ENCODE results near the gene LMOD3. TPM values are rescaled to one million over a fixed set of nuclear protein-coding genes. Genes with fewer than 3 reads are reported as not detected.

The LMOD3 gene
- total RNA-seq, 2 experiments from 2014 or later: not detected

DNA sequence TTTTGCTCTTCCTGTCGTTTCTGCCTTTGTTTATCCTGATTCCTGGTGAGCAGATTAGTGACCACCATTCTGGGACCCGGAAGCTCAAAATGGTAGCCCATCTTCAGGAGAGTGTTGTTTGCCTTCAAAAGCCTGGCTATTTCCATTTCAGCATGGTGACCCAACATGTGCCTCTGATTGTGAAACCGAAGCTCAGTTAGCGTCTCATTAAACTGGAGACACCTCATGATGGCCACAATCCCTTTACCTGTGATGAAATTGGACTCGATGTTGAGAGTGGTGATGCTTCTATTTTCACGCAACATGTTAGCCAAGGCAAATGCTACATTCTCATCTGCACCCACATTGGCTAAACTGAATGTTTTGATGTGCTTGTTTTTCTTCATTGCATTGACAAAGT is 3.3 kb downstream of the LMOD3 start:
- no peak for ATAC-seq (ENCODE audit: poor library complexity)
- Histone ChIP-seq H3K4me1 (ENCODE audit: insufficient read depth, low read length) (no peaks in the 10 kb centered on the region), H3K27ac (ENCODE audit: low read depth in 1 of 2, low read length in 2 of 2) (no peak overlapping the region), H3K36me3 (ENCODE audit: insufficient read depth, low read length) (no peaks in the 10 kb centered on the region), H3K27me3 (ENCODE audit: control insufficient read depth in 1 of 2, insufficient read depth in 2 of 2, low read length in 2 of 2) (no peaks in the 10 kb centered on the region), H3K4me3 (ENCODE audit: low read length) (no peak overlapping the region), H3K9me3 (ENCODE audit: control insufficient read depth in 1 of 2, insufficient read depth in 1 of 2, low read length in 2 of 2) (no peaks in the 10 kb centered on the region)
- DNase-seq: no peak
- Mint-ChIP-seq H3K27ac (no peak overlapping the region), H3K36me3 (ENCODE audit: low read depth) (no peaks in the 10 kb centered on the region), H3K4me3 (no peak overlapping the region), H3K9me3 (no peaks in the 10 kb centered on the region), H3K27me3 (no peaks in the 10 kb centered on the region), H3K4me1 (ENCODE audit: low read depth) (peaks cover 7% of the 10 kb centered on the region)
- intact Hi-C loops (cut with DNase I, micrococcal nuclease): no loop called here
- TF ChIP-seq, protein P1, sequence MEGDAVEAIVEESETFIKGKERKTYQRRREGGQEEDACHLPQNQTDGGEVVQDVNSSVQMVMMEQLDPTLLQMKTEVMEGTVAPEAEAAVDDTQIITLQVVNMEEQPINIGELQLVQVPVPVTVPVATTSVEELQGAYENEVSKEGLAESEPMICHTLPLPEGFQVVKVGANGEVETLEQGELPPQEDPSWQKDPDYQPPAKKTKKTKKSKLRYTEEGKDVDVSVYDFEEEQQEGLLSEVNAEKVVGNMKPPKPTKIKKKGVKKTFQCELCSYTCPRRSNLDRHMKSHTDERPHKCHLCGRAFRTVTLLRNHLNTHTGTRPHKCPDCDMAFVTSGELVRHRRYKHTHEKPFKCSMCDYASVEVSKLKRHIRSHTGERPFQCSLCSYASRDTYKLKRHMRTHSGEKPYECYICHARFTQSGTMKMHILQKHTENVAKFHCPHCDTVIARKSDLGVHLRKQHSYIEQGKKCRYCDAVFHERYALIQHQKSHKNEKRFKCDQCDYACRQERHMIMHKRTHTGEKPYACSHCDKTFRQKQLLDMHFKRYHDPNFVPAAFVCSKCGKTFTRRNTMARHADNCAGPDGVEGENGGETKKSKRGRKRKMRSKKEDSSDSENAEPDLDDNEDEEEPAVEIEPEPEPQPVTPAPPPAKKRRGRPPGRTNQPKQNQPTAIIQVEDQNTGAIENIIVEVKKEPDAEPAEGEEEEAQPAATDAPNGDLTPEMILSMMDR (IDR thresholded peaks at IDR 0.05): no peak
- ChIA-PET CTCF (interaction anchor here (1.4 to 2.7 kb wide), 3 partner anchors 13 to 187 kb away, joined by 5 to 12 read pairs (median 6); no protein-coding TSS in a partner anchor), POLR2A (interaction anchor here (1.1 kb wide), 1 partner anchor 13 kb away, joined by 5 read pairs; no protein-coding TSS in a partner anchor)

DNA sequence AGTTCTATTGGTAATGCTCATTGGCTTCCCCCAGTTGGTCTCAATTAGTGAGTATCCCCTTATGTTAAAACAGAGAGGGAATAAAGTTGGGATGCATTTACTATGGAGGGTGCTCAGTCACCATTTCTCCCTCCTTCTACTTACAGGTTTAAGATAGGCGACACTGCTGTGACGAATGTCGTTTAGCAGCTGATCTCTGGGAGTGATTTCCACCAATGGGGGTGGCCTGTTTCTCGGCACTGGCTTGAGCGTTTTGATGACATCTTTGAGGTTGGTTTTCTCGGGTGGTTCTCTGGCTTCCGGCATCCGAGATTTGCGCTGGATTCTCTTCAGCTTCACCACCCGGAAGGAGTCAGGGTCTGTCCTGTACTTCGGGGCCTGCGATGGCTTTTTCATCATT is 3.8 kb downstream of the LMOD3 start:
- Histone ChIP-seq H3K27ac (ENCODE audit: low read depth in 1 of 2, low read length in 2 of 2) (no peak overlapping the region), H3K4me3 (ENCODE audit: low read length) (no peak overlapping the region), H3K27me3 (ENCODE audit: control insufficient read depth in 1 of 2, insufficient read depth in 2 of 2, low read length in 2 of 2) (no peaks in the 10 kb centered on the region), H3K9me3 (ENCODE audit: control insufficient read depth in 1 of 2, insufficient read depth in 1 of 2, low read length in 2 of 2) (no peaks in the 10 kb centered on the region), H3K36me3 (ENCODE audit: insufficient read depth, low read length) (no peaks in the 10 kb centered on the region), H3K4me1 (ENCODE audit: insufficient read depth, low read length) (no peaks in the 10 kb centered on the region)
- Mint-ChIP-seq H3K27me3 (no peaks in the 10 kb centered on the region), H3K27ac (no peak overlapping the region), H3K36me3 (ENCODE audit: low read depth) (no peaks in the 10 kb centered on the region), H3K4me3 (no peak overlapping the region), H3K9me3 (no peaks in the 10 kb centered on the region), H3K4me1 (ENCODE audit: low read depth) (peaks cover 7% of the 10 kb centered on the region)
- ChIA-PET POLR2A (interaction anchor here (1.1 kb wide), 1 partner anchor 12 kb away, joined by 5 read pairs; no protein-coding TSS in a partner anchor), CTCF (interaction anchor here (2.7 kb wide), 1 partner anchor 12 kb away, joined by 12 read pairs; no protein-coding TSS in a partner anchor)
- no peak for DNase-seq
- TF ChIP-seq, protein P1 (IDR thresholded peaks at IDR 0.05): no peak
- intact Hi-C loops (cut with DNase I, micrococcal nuclease): no loop called here
- no peak for ATAC-seq (ENCODE audit: poor library complexity)

DNA sequence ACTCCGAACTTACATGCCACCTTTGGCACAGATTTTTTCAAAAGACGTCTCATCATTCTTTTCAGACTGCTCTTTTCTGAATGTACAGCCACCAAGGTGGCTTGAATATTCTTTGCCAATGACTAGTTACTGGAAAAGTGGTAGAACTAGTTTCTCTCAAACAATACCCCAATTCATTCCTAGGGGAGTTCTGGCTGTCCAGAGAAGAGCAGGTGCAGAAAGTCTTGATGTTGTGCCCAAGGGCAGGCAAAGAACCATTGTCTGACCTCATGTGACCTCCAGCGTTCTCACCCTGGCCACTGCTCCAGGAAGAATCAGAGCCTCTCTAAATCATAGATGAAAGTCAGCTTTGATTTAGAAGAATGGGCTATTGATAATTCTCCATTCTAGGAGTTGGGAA is 5.5 kb downstream of the LMOD3 start:
- no peaks in the 10 kb centered on the region for H3K27me3 ChIP-seq (ENCODE audit: control insufficient read depth in 1 of 2, insufficient read depth in 2 of 2, low read length in 2 of 2)
- Mint-ChIP-seq H3K4me1 (ENCODE audit: low read depth) (peaks cover 7% of the 10 kb centered on the region), H3K27ac (no peak overlapping the region), H3K9me3 (no peaks in the 10 kb centered on the region), H3K4me3 (no peak overlapping the region), H3K36me3 (ENCODE audit: low read depth) (no peaks in the 10 kb centered on the region), H3K27me3 (no peaks in the 10 kb centered on the region)
- no peaks in the 10 kb centered on the region for H3K4me1 ChIP-seq (ENCODE audit: insufficient read depth, low read length)
- TF ChIP-seq, protein P1 (IDR thresholded peaks at IDR 0.05): no peak
- ChIA-PET POLR2A (no interaction called here), CTCF (interaction anchor here (0.6 kb wide), 1 partner anchor 134 kb away, joined by 3 read pairs; no protein-coding TSS in a partner anchor)
- no peaks in the 10 kb centered on the region for H3K9me3 ChIP-seq (ENCODE audit: control insufficient read depth in 1 of 2, insufficient read depth in 1 of 2, low read length in 2 of 2)
- ATAC-seq (ENCODE audit: poor library complexity) (no peak), DNase-seq (no peak)
- no peak overlapping the region for H3K4me3 ChIP-seq (ENCODE audit: low read length)
- no peaks in the 10 kb centered on the region for H3K36me3 ChIP-seq (ENCODE audit: insufficient read depth, low read length)
- intact Hi-C loops (cut with DNase I, micrococcal nuclease): no loop called here
- no peak overlapping the region for H3K27ac ChIP-seq (ENCODE audit: low read depth in 1 of 2, low read length in 2 of 2)
